ENCODE results near the gene KCNH3. TPM values are rescaled to one million over a fixed set of nuclear protein-coding genes. Genes with fewer than 3 reads are reported as not detected.
"Not testable (repeated sequence)": the region's sequence is repeated elsewhere in the genome, so short reads cannot be mapped to it uniquely, and the experiment has no call there.

KCNH3 gene
- total RNA-seq, 4 donors from 2014 or later, result 0.94 to 2.2 (median 2.1) TPM; not detected in 1

DNA sequence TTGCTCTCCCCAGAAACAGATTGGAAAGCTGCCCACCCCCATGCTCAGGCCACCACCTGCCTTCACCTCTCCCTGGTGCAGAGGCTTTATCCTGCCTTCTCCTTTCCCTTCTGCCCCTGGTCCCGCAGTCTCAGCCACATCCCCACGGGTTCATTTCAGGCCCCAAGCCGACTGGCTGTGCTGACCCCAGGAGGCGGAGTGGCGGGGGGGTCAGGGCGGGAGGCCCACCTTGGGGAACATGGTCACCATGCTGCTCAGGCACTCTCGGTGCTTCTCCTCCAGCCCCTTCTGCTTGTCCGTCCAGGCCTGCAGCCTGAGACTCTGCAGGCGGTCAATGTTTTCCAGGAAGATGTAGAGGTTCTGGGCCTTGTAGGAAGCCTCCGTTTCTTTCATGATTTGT is 59.7 kb downstream of the KCNH3 start:
- no peak overlapping the region for H3K4me3 ChIP-seq (replicated peaks in 1 of 3)
- no peak for DNase-seq
- no peaks in the 10 kb centered on the region for H3K4me1 ChIP-seq
- H3K36me3 ChIP-seq, result no peaks in the 10 kb centered on the region
- WGBS, 2 donors, result 84 to 87% methylated on average over 10 of the region's 10 CpGs
- H3K27ac ChIP-seq, result no peak overlapping the region
- H3K9me3 ChIP-seq, result no peaks in the 10 kb centered on the region
- H3K27me3 ChIP-seq, result no peaks in the 10 kb centered on the region
- intact Hi-C loops (cut with DNase I), result no loop called here
- TF ChIP-seq, protein P1, sequence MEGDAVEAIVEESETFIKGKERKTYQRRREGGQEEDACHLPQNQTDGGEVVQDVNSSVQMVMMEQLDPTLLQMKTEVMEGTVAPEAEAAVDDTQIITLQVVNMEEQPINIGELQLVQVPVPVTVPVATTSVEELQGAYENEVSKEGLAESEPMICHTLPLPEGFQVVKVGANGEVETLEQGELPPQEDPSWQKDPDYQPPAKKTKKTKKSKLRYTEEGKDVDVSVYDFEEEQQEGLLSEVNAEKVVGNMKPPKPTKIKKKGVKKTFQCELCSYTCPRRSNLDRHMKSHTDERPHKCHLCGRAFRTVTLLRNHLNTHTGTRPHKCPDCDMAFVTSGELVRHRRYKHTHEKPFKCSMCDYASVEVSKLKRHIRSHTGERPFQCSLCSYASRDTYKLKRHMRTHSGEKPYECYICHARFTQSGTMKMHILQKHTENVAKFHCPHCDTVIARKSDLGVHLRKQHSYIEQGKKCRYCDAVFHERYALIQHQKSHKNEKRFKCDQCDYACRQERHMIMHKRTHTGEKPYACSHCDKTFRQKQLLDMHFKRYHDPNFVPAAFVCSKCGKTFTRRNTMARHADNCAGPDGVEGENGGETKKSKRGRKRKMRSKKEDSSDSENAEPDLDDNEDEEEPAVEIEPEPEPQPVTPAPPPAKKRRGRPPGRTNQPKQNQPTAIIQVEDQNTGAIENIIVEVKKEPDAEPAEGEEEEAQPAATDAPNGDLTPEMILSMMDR (IDR thresholded peaks at IDR 0.05), result no peak

GRCh38 chr12:49599961-49600360 is 61.1 kb downstream of the KCNH3 start:
- no peak overlapping the region for H3K4me3 ChIP-seq (replicated peaks in 1 of 3)
- H3K4me1 ChIP-seq, result no peaks in the 10 kb centered on the region
- H3K27ac ChIP-seq, result no peak overlapping the region
- no peaks in the 10 kb centered on the region for H3K36me3 ChIP-seq
- TF ChIP-seq, protein P1 (IDR thresholded peaks at IDR 0.05), result no peak
- TF ChIP-seq POLR2A (IDR thresholded peaks at IDR 0.05), result no peak
- no peaks in the 10 kb centered on the region for H3K27me3 ChIP-seq
- 95 to 99% methylated on average over 8 of the region's 8 CpGs for WGBS, 2 donors
- H3K9me3 ChIP-seq, result no peaks in the 10 kb centered on the region
- no peak for DNase-seq
- intact Hi-C loops (cut with DNase I), result no loop called here

DNA sequence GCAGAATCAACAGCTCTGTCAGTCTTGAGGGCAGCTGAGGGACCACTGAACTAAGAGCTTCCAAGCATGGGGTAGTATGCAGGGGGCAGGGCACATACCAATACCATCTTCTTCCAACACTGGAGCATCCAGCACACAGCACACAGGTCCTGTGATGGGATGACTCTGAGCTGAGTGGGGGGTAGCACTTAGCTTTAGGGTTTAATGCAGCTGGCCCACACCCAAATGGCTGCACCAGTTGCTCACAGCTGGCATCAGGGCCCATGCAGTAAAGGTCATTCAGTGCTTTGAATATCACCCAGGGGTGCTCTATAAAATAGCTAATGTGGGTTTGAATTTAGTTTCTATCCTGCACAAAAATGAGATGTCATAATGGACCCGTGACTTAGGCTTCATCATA is 64.9 kb downstream of the KCNH3 start:
- no peak for DNase-seq
- no peaks in the 10 kb centered on the region for H3K36me3 ChIP-seq
- no peaks in the 10 kb centered on the region for H3K9me3 ChIP-seq
- intact Hi-C loops (cut with DNase I), result no loop called here
- no peaks in the 10 kb centered on the region for H3K27me3 ChIP-seq
- H3K4me1 ChIP-seq, result peaks cover 0 to 4% of the 10 kb centered on the region in 2 donors
- WGBS, 2 donors, result 79 to 100% methylated on average over 1 of the region's 1 CpG
- no peak overlapping the region for H3K27ac ChIP-seq
- TF ChIP-seq, protein P1 (IDR thresholded peaks at IDR 0.05), result no peak
- no peak for TF ChIP-seq POLR2A (IDR thresholded peaks at IDR 0.05)
- no peak overlapping the region for H3K4me3 ChIP-seq (replicated peaks in 1 of 3)

DNA sequence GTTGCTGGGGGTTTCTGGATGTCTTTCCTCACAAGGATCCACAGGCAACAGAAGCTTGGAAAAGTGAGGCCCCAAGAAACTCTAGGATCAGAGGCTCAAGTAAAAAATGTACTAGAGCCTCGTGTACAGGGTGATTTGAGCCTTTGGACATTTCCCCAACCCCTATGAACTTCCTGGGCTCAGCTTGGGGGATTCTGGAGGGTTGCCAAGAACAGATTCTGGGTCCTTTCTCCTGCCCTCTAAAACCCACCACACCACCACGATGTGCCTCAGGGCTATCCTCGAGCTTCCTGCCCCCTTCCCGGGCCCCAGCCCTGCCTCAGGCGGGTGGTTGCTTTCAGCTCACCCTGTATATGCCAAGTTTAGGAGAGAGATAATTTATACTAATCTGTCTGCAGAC is 66.0 kb downstream of the KCNH3 start:
- Histone ChIP-seq H3K4me1 (peaks cover 0 to 14% of the 10 kb centered on the region in 2 donors), H3K36me3 (no peaks in the 10 kb centered on the region), H3K27ac (no peak overlapping the region), H3K27me3 (no peaks in the 10 kb centered on the region), H3K9me3 (no peaks in the 10 kb centered on the region), H3K4me3 (replicated peaks in 1 of 3) (no peak overlapping the region)
- intact Hi-C loops (cut with DNase I), result no loop called here
- DNase-seq, result no peak
- no peak for TF ChIP-seq POLR2A (IDR thresholded peaks at IDR 0.05)
- TF ChIP-seq, protein P1 (IDR thresholded peaks at IDR 0.05), result no peak
- WGBS, 2 donors, result 74 to 80% methylated on average over 5 of the region's 5 CpGs

GRCh38 chr12:49605539-49605938 is 66.7 kb downstream of the KCNH3 start, which contains the start of gene FAM186B:
Gene FAM186B (minus strand): TSS chr12:49605639. CDS start chr12:49605477, 162 bp downstream.
- DNase-seq; intact Hi-C loops (cut with DNase I); H3K4me3 ChIP-seq (replicated peaks in 1 of 3); H3K27ac ChIP-seq; H3K9me3 ChIP-seq; H3K36me3 ChIP-seq; H3K27me3 ChIP-seq: not testable (repeated sequence)
- 94 to 100% methylated on average over 4 of the region's 4 CpGs for WGBS, 2 donors
- H3K4me1 ChIP-seq, result peaks cover 0 to 14% of the 10 kb centered on the region in 2 donors

Small RNA genes within 50 kb of the gene (small RNA-seq; reads per million reads assigned to genes)
- gene POLR2KP1 (not detected), gene RNU6-834P (not detected)

Other genes starting within 250 kb of the KCNH3 start
- under 1 TPM in 1 of 4 donors, not detected in 3; 0.67 TPM for gene PRPH, start 243.9 kb upstream of the KCNH3 start, total RNA-seq
- 1 to 10 TPM in 1 of 4 donors, under 1 TPM in 2, not detected in 1; 0.56 to 2.6 (median 0.96) TPM for gene TROAP, start 215.8 kb upstream of the KCNH3 start, total RNA-seq
- gene C1QL4, start 201.8 kb upstream of the KCNH3 start, total RNA-seq, result 1 to 10 TPM in 1 of 4 donors, under 1 TPM in 2, not detected in 1; 0.67 to 1.2 (median 0.73) TPM
- gene DNAJC22, start 192.1 kb upstream of the KCNH3 start, total RNA-seq, result 10 to 100 TPM; 10.3 to 19.5 (median 17.5) TPM
- 10 to 100 TPM; 24.7 to 37.8 (median 30.1) TPM for gene SPATS2, start 171.6 kb upstream of the KCNH3 start, total RNA-seq
- gene MCRS1, start 29.1 kb downstream of the KCNH3 start, total RNA-seq, result 100 to 1,000 TPM in 1 of 4 donors, 10 to 100 TPM in 3; 56.7 to 111 (median 69.2) TPM
- 1 to 10 TPM; 1.1 to 2.1 (median 1.4) TPM for gene FAM186B, start 66.6 kb downstream of the KCNH3 start, total RNA-seq
- gene PRPF40B, start 84.5 kb downstream of the KCNH3 start, total RNA-seq, result 10 to 100 TPM; 29.5 to 39.7 (median 34.4) TPM
- 10 to 100 TPM; 30.9 to 41.8 (median 35.1) TPM for gene FMNL3, start 168.4 kb downstream of the KCNH3 start, total RNA-seq
- 1,000 to 10,000 TPM in 1 of 4 donors, 100 to 1,000 TPM in 3; 745 to 1,019 (median 804) TPM for gene TMBIM6, start 202.5 kb downstream of the KCNH3 start, total RNA-seq

All from thyroid gland (tissue), 4 donors.